ENCODE results near the gene SEZ6L.

SEZ6L gene

GRCh38 chr22:26289611-26290101 lies 120.4 kb downstream of the SEZ6L start:
- no peak overlapping the region for H3K27ac ChIP-seq
- ChIA-PET POLR2A (ENCODE audit: low non-redundant PET) (no interaction called here), CTCF (no interaction called here)
- TF ChIP-seq, protein P1, sequence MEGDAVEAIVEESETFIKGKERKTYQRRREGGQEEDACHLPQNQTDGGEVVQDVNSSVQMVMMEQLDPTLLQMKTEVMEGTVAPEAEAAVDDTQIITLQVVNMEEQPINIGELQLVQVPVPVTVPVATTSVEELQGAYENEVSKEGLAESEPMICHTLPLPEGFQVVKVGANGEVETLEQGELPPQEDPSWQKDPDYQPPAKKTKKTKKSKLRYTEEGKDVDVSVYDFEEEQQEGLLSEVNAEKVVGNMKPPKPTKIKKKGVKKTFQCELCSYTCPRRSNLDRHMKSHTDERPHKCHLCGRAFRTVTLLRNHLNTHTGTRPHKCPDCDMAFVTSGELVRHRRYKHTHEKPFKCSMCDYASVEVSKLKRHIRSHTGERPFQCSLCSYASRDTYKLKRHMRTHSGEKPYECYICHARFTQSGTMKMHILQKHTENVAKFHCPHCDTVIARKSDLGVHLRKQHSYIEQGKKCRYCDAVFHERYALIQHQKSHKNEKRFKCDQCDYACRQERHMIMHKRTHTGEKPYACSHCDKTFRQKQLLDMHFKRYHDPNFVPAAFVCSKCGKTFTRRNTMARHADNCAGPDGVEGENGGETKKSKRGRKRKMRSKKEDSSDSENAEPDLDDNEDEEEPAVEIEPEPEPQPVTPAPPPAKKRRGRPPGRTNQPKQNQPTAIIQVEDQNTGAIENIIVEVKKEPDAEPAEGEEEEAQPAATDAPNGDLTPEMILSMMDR (conservative IDR thresholded peaks at IDR 0.05; ENCODE audit: low read depth): no peak
- no peak for DNase-seq (ENCODE audit: low spot score)

- ChIA-PET POLR2A (ENCODE audit: low non-redundant PET) (no interaction called here), CTCF (no interaction called here)
- H3K27ac ChIP-seq: no peak overlapping the region
- TF ChIP-seq, protein P1 (conservative IDR thresholded peaks at IDR 0.05; ENCODE audit: low read depth): no peak
- no peak for DNase-seq (ENCODE audit: low spot score)
These were observed 122.8 kb downstream of the SEZ6L start for GRCh38 chr22:26291940-26292666.

DNA sequence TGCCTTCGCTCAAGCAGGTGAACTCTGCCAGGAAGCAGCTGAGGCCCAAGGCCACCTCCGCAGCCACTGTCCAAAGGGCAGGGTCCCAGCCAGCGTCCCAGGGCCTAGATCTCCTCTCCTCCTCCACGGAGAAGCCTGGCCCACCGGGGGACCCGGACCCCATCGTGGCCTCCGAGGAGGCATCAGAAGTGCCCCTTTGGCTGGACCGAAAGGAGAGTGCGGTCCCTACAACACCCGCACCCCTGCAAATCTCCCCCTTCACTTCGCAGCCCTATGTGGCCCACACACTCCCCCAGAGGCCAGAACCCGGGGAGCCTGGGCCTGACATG lies 123.4 kb downstream of the SEZ6L start:
- CTCF ChIA-PET: no interaction called here
- POLR2A ChIA-PET (ENCODE audit: low non-redundant PET): no interaction called here

GRCh38 chr22:26295563-26296126 lies 126.4 kb downstream of the SEZ6L start:
- POLR2A ChIA-PET (ENCODE audit: low non-redundant PET): no interaction called here
- no peak overlapping the region for H3K27ac ChIP-seq
- TF ChIP-seq, protein P1 (conservative IDR thresholded peaks at IDR 0.05; ENCODE audit: low read depth): no peak
- no peak for DNase-seq (ENCODE audit: low spot score)
- CTCF ChIA-PET: no interaction called here

More for the DNA sequence above, 123.4 kb downstream of the SEZ6L start:
- TF ChIP-seq, protein P1 (conservative IDR thresholded peaks at IDR 0.05; ENCODE audit: low read depth): no peak
- DNase-seq (ENCODE audit: low spot score): no peak
- H3K27ac ChIP-seq: no peak overlapping the region

DNA sequence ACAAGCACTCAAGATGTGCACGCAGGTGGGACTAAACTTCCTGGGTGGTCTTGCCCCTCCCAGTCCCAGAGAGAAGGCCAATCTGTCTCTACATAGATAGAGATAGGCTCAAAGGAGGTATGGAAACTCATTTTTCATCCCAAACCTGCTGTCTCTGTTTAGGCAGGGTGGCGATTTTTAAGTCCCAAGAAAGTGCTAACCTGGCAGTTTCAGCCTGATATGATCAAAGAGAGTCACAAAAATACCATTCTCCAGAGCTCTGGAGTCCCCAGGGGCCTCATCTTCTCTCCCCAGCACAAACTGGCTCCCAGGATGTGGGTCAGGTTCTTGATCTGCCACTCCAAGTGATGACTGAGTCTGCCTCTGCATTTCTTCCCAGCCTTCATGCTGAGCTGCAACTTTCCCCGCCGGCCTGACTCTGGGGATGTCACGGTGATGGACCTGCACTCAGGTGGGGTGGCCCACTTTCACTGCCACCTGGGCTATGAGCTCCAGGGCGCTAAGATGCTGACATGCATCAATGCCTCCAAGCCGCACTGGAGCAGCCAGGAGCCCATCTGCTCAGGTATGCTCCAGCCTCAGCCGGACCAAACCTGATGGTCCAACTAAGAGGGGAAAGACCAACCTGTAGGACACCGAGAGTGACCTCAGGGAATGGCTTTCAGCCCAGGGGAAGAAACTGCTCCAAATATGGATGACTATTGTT lies 129.5 kb downstream of the SEZ6L start:
- no peak overlapping the region for H3K27ac ChIP-seq
- no peak for DNase-seq (ENCODE audit: low spot score)
- ChIA-PET CTCF (interaction anchor here (0.7 kb wide), 1 partner anchor 32 kb away, joined by 3 read pairs; no protein-coding TSS in a partner anchor), POLR2A (ENCODE audit: low non-redundant PET) (no interaction called here)
- TF ChIP-seq, protein P1 (conservative IDR thresholded peaks at IDR 0.05; ENCODE audit: low read depth): no peak

GRCh38 chr22:26302726-26303125 lies 133.5 kb downstream of the SEZ6L start:
- CTCF ChIA-PET: interaction anchor here (0.6 to 0.8 kb wide), 2 partner anchors 10 to 1091 kb away, joined by 3 read pairs; no protein-coding TSS in a partner anchor
- no peak overlapping the region for H3K27ac ChIP-seq
- POLR2A ChIA-PET (ENCODE audit: low non-redundant PET): no interaction called here
- DNase-seq (ENCODE audit: low spot score): no peak
- TF ChIP-seq, protein P1 (conservative IDR thresholded peaks at IDR 0.05; ENCODE audit: low read depth): no peak

All from RWPE1 (cell line).